Prostate gland (tissue), 2 donors: ENCODE measurements around the gene ATP5F1E.

Experiments used
- POLR2AphosphoS5 ChIP-seq: sonication (generic); formaldehyde crosslinking; IDR thresholded peaks from one replicate; pipeline ENCODE4 v1.6.1; 2017; ENCODE audit warnings: antibody characterized with exemption
- TF ChIP-seq, protein P1 (sequence below), 4 experiments: fragments of 200-600 bp in 2 of 4; fragments of 450-650 bp in 2 of 4; sonication (generic) in 2 of 4; IDR thresholded peaks; 1 replicate in 3 of 4; 2 replicates in 1 of 4; pipeline ENCODE4 v1.5.1; 2016 to 2019; ENCODE audit warnings: antibody characterized with exemption in 4 of 4, mild to moderate bottlenecking in 2 of 4, moderate library complexity in 2 of 4

DNA sequence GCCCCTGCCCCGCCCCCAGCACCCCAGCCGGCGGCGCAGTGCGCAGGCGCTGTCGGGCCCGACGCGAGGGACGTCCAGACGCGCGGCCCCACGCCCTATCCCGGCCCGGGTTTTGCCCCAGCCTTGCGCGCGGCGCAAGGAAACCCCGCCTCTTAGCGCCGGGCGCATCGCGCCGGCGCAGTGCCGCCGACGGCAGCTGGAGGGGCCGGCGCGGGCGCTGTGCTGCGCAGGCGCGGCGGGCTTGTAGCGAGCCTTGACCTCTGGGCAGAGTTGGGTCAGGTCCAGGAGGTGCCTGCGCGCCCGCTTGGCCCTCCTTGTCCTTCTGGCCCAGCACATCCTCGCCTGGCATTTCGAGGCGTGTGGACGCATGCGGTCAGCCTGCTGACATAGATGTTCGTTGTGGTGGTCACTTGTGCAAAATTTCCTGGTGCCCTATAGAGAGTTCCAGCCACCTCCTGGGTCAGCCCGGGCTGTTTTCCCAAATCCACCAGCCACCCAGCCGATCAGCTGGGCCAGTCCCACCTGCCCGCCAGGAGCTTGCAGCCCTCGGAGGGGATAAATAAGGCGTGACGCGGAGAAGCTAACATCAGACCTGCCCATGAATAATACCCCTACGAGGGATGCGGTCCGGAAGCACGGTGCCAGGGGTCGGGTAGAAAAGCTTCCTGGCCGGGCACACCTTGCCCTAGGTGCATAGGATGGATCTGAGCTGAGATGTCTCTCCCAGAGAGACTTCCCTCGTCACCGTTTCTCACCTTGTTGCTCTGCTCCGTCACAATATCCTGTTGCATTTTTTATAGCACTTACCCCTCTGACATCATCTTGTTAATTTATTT is 10.9 kb upstream of the ATP5F1E start:
- TF ChIP-seq, protein P1, sequence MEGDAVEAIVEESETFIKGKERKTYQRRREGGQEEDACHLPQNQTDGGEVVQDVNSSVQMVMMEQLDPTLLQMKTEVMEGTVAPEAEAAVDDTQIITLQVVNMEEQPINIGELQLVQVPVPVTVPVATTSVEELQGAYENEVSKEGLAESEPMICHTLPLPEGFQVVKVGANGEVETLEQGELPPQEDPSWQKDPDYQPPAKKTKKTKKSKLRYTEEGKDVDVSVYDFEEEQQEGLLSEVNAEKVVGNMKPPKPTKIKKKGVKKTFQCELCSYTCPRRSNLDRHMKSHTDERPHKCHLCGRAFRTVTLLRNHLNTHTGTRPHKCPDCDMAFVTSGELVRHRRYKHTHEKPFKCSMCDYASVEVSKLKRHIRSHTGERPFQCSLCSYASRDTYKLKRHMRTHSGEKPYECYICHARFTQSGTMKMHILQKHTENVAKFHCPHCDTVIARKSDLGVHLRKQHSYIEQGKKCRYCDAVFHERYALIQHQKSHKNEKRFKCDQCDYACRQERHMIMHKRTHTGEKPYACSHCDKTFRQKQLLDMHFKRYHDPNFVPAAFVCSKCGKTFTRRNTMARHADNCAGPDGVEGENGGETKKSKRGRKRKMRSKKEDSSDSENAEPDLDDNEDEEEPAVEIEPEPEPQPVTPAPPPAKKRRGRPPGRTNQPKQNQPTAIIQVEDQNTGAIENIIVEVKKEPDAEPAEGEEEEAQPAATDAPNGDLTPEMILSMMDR (IDR thresholded peaks at IDR 0.05) = peak in 2 of 4 experiments; percentile 47 to 60
- peak; percentile 11 for TF ChIP-seq POLR2AphosphoS5
